ENCODE data around the gene HAUS8.

DNA sequence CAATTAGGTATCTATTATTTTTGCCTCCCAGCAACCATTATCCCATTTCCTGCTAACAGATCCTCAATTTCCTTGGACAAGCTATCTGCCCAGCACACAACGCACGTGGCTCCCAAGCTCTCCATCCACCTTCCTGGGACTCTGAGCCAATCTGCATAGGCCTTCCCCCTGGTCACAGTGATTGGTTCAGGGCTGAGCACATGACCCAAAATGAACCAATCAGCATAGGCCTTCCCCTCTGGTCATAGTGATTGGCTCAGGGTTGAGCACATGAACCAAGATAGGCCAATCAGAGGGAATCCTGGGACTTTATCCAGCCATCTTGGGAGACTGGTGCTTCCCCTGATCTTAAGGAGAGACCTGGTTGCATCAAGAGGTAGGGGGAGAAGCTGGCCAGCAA, 54.4 kb downstream of the HAUS8 start:
- TF ChIP-seq, protein P1, sequence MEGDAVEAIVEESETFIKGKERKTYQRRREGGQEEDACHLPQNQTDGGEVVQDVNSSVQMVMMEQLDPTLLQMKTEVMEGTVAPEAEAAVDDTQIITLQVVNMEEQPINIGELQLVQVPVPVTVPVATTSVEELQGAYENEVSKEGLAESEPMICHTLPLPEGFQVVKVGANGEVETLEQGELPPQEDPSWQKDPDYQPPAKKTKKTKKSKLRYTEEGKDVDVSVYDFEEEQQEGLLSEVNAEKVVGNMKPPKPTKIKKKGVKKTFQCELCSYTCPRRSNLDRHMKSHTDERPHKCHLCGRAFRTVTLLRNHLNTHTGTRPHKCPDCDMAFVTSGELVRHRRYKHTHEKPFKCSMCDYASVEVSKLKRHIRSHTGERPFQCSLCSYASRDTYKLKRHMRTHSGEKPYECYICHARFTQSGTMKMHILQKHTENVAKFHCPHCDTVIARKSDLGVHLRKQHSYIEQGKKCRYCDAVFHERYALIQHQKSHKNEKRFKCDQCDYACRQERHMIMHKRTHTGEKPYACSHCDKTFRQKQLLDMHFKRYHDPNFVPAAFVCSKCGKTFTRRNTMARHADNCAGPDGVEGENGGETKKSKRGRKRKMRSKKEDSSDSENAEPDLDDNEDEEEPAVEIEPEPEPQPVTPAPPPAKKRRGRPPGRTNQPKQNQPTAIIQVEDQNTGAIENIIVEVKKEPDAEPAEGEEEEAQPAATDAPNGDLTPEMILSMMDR (IDR thresholded peaks at IDR 0.05): no peak
- no peak for TF ChIP-seq EZH2 (IDR thresholded peaks at IDR 0.05; ENCODE audit: borderline replicate concordance, insufficient read depth, low read depth, low read length, poor library complexity, severe bottlenecking)
